Endothelial cell of umbilical vein (primary cell): ENCODE data around the gene FIG4. TPM values are rescaled to one million over a fixed set of nuclear protein-coding genes. Genes with fewer than 3 reads are reported as not detected.
"Not testable (repeated sequence)": the region's sequence is repeated elsewhere in the genome, so short reads cannot be mapped to it uniquely, and the experiment has no call there.

Experiments used
- BruUV-seq: library from RNA; stranded (reverse); fragments of 400-500 nt; replicated peaks from 2 replicates; lab custom pipeline; 2021; lab: Mats Ljungman, UMichigan
- CTCF ChIA-PET: fragments of 300-600, 350-600 bp; sonication (Branson Sonifier 250); formaldehyde crosslinking; loops from one replicate; lab custom pipeline; 2021; ENCODE audit warnings: antibody characterized with exemption, inconsistent platforms; lab: Charles Lee
- POLR2A ChIA-PET: fragments of 300-600, 350-600 bp; sonication (Branson Sonifier 250); formaldehyde crosslinking; loops from one replicate; lab custom pipeline; 2021; ENCODE audit warnings: antibody characterized with exemption, inconsistent platforms; lab: Charles Lee
- DNase-seq: peaks from one replicate; pipeline ENCODE4 v3.0.0-alpha.2; 2011; ENCODE audit warnings: low read depth, low spot score
- FAIRE-seq: peaks from 2 replicates; lab custom pipeline; 2011; peaks lifted over from hg19 to GRCh38; lab: Jason Lieb, UNC
- H2AFZ ChIP-seq: 2 replicates; pipeline ENCODE4 v1.6.0; 2012; ENCODE audit warnings: low read depth, low read length, control low read depth, inconsistent platforms
- H3K27ac ChIP-seq: 2 replicates; pipeline ENCODE4 v1.5.1; 2011; ENCODE audit warnings: low read depth, mild to moderate bottlenecking, control low read depth, low read length, moderate library complexity; ENCODE audit not compliant: insufficient read depth
- H3K27me3 ChIP-seq, 2 experiments: 2 replicates each; pipeline versions ENCODE4 v1.6.0 to v1.6.1; 2011; ENCODE audit warnings: low read length in 2 of 2, mixed read lengths in 1 of 2; ENCODE audit not compliant: control insufficient read depth in 2 of 2, insufficient read depth in 2 of 2
- H3K36me3 ChIP-seq, 2 experiments: 2 replicates in 1 of 2; 3 replicates in 1 of 2; pipeline ENCODE4 v1.5.1; 2011; ENCODE audit warnings: low read length in 2 of 2, mild to moderate bottlenecking in 1 of 2, moderate library complexity in 1 of 2; ENCODE audit not compliant: control insufficient read depth in 2 of 2, insufficient read depth in 2 of 2; ENCODE audit errors: extremely low read depth in 1 of 2
- H3K4me1 ChIP-seq: 3 replicates; pipeline ENCODE4 v1.5.1; 2011; ENCODE audit warnings: mild to moderate bottlenecking, low read length; ENCODE audit not compliant: control insufficient read depth, insufficient read depth; ENCODE audit errors: extremely low read depth
- H3K4me2 ChIP-seq: 2 replicates; pipeline ENCODE4 v1.6.1; 2011; ENCODE audit warnings: low read length, control low read depth, mixed read lengths; ENCODE audit not compliant: insufficient read depth
- H3K4me3 ChIP-seq, 3 experiments: fragments of 200-600 bp in 1 of 3; sonication (generic), shearing (Covaris generic) in 1 of 3; replicated peaks in 1 of 3; 2 replicates each; pipeline ENCODE4 v1.5.1; 2011 to 2016; ENCODE audit warnings: control low read depth in 3 of 3, low read length in 3 of 3, mild to moderate bottlenecking in 2 of 3, inconsistent platforms in 1 of 3, low read depth in 1 of 3, moderate library complexity in 1 of 3; ENCODE audit not compliant: insufficient read depth in 1 of 3
- H3K79me2 ChIP-seq: 2 replicates; pipeline ENCODE4 v1.6.0; 2012; ENCODE audit warnings: low read length, inconsistent platforms; ENCODE audit not compliant: control insufficient read depth, insufficient read depth
- H3K9ac ChIP-seq: replicated peaks from 2 replicates; pipeline ENCODE3; 2011; ENCODE audit warnings: low read length, control low read depth; ENCODE audit not compliant: insufficient read depth; ENCODE audit errors: extremely low read depth
- H3K9me1 ChIP-seq: replicated peaks from 3 replicates; pipeline ENCODE4 v1.6.0; 2011; ENCODE audit warnings: mild to moderate bottlenecking, low read length; ENCODE audit not compliant: control insufficient read depth, insufficient read depth; ENCODE audit errors: extremely low read depth
- H3K9me3 ChIP-seq: replicated peaks from 2 replicates; pipeline ENCODE4 v1.5.1; 2012; ENCODE audit warnings: low read length, inconsistent platforms; ENCODE audit not compliant: control insufficient read depth, insufficient read depth
- H4K20me1 ChIP-seq: replicated peaks from 2 replicates; pipeline ENCODE3; 2011; ENCODE audit warnings: mild to moderate bottlenecking, low read length; ENCODE audit not compliant: control insufficient read depth, insufficient read depth; ENCODE audit errors: extremely low read depth
- FOS ChIP-seq: IDR thresholded peaks from 2 replicates; pipeline ENCODE4 v1.6.1; 2011; ENCODE audit warnings: mild to moderate bottlenecking, low read length, moderate library complexity, borderline replicate concordance; ENCODE audit not compliant: insufficient read depth
- GATA2 ChIP-seq: IDR thresholded peaks from 2 replicates; pipeline ENCODE4 v1.7.0; 2011; ENCODE audit warnings: low read depth, mild to moderate bottlenecking, moderate library complexity, mixed read lengths, low read length; ENCODE audit not compliant: insufficient read length, insufficient read depth
- JUN ChIP-seq: IDR thresholded peaks from 2 replicates; pipeline ENCODE4 v1.6.1; 2011; ENCODE audit warnings: borderline replicate concordance, low read depth; ENCODE audit not compliant: insufficient read length, insufficient read depth
- MAX ChIP-seq: IDR thresholded peaks from 2 replicates; pipeline ENCODE4 v1.6.1; 2011; ENCODE audit not compliant: insufficient read depth, insufficient read length
- dilution Hi-C: fragments of 300-500 bp; cut with MboI; formaldehyde crosslinking; loops from one replicate; pipeline ENCODE4 v1.15.0; 2019; ENCODE audit warnings: low sequenced_read_pairs; ENCODE audit not compliant: extremely low pct_ligation_motif_present
- intact Hi-C: fragments of 100-400 bp; cut with micrococcal nuclease; formaldehyde crosslinking; loops from one replicate; pipeline ENCODE4 v1.10.0; 2022
- polyA plus RNA-seq, 4 experiments: library from polyadenylated mRNA; depleted of rRNA in 3 of 4; stranded (reverse) in 3 of 4; unstranded in 1 of 4; fragments of >200 nt; gene quantifications; 2 replicates each; pipeline versions ENCODE4 v1.2.1 to v1.2.3, GENCODE V29; 2011 to 2012; ENCODE audit warnings: missing spikeins in 1 of 4
- total RNA-seq: library from RNA; stranded (reverse); gene quantifications from 2 replicates; pipeline ENCODE4 v1.2.3, GENCODE V29; 2021

Gene FIG4
- total and polyA plus RNA-seq, 2 donors (not counting 3 experiments of a cell fraction or from before 2014, with no cell fraction given), result 7.9 to 12.2 TPM

GRCh38 chr6:109743739-109744138 is 52.6 kb downstream of the FIG4 start:
- peak; percentile 92 for FAIRE-seq
- dilution Hi-C loops, result no loop called here
- CTCF ChIA-PET, result no interaction called here

GRCh38 chr6:109744779-109745178 is 53.7 kb downstream of the FIG4 start:
- H3K79me2 ChIP-seq, dilution Hi-C loops, intact Hi-C loops, H2AFZ ChIP-seq, H3K9me3 ChIP-seq, CTCF ChIA-PET, H3K9me1 ChIP-seq, H4K20me1 ChIP-seq, H3K4me3 ChIP-seq, H3K27me3 ChIP-seq, BruUV-seq, H3K4me2 ChIP-seq, POLR2A ChIA-PET, FAIRE-seq, DNase-seq, H3K36me3 ChIP-seq, H3K27ac ChIP-seq, H3K9ac ChIP-seq: not testable (repeated sequence)
- H3K4me1 ChIP-seq, result peaks cover 11% of the 10 kb centered on the region

More at GRCh38 chr6:109743739-109744138, 52.6 kb downstream of the FIG4 start:
- Histone ChIP-seq H3K27me3 (peaks cover 2% of the 10 kb centered on the region in 2 experiments), H3K4me2 (peak overlapping the region; percentile 42), H4K20me1 (peaks cover 3% of the 10 kb centered on the region), H3K27ac (no peak overlapping the region), H3K9ac (no peak overlapping the region), H3K4me1 (peaks cover 11% of the 10 kb centered on the region), H3K4me3 (no peak overlapping the region), H3K9me1 (no peaks in the 10 kb centered on the region), H2AFZ (no peak overlapping the region), H3K9me3 (no peaks in the 10 kb centered on the region), H3K36me3 (no peaks in the 10 kb centered on the region), H3K79me2 (no peaks in the 10 kb centered on the region)
- intact Hi-C loops, result no loop called here
- no TSS peak for BruUV-seq
- peak; percentile 83 for DNase-seq
- TF ChIP-seq MAX (no peak), GATA2 (peak; percentile 77), FOS (peak; percentile 96), JUN (peak; percentile 54)
- POLR2A ChIA-PET, result no interaction called here
